HG03432 (cell line): ENCODE data around the gene MMAB.

Source experiments
- ATAC-seq: cut with Tn5 transposase; IDR thresholded peaks from one replicate; pipeline ENCODE4 v1.9.1; 2021; ENCODE audit warnings: mild to moderate bottlenecking, moderate library complexity; ENCODE audit not compliant: unreplicated experiment

The MMAB gene

DNA sequence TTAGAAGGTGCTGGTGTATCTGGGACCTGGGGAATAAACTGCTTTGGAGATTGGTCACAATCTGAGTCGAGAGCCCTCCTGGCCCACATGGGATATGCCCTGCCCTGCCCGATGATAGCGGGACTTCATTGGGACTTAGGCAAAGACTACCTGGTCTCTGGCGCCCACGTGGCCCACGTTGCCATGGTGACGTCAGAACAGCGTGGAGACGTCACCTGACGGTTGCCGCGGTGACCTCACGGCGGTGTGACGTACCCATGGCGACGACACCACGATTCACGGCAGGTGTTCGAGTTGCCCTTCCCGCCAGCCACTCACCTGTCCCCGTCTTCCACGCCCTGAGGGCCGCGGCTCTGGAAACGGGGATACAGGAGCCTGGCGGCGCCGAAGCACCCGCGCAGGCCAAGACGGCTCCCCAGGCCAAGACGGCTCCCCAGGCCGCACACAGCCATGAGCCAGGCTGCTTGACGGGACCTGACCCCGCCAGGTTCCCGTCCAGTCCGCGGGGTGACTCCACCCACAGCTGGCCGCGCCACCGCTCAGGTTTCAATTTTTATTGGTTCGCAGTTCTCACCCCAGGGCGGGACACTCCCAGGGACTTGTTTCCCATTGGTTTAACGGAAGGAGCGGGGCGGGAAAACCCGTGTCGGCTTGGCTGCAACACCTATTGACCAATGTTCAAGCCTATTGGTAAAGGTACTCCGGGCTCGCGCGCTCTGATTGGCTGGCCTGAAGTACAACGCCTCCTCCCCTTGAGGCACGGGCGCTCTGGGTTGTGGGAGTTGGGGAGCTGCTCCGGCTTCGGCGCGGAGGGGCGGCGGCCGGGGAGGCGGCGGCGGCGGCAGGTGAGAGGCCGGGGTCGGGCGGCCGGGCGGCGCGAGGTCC is at the start of gene MMAB, which contains the start of gene MVK:
Gene MMAB, minus strand, starts transcription at position 476 of the 885 bp plus-strand sequence. Its CDS starts 24 bp downstream, at position 452.
Gene MVK, plus strand, starts transcription at position 766 of the 885 bp plus-strand sequence. CDS start 1,029 bp downstream, outside the sequence.
- ATAC-seq, result peak; percentile 93

DNA sequence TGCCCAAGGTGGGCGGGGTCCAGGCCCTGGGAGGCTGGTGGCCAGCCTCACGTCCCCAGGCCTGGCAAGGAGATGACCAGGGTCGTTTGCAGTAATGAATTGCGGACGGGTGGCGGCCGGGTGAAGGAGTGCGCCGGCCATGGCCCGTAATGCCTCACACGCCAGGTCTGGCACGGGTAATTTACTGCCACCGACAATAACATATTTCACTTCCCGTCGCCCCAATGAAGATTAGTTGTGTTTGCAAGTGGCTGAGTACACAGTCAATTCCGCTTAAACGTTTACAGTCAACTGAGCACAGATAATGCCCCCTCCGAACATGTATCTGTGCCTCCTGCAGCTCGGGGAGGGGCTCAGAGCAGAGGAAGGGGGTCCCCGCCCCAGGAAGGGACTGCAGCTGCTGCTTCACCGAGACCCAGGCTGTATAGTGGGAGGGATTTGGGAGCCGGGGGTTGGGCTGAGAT is 48.6 kb upstream of the MMAB start:
- ATAC-seq, result no peak

- no peak for ATAC-seq
These were observed 47.9 kb upstream of the MMAB start for GRCh38 chr12:109621211-109621694.

DNA sequence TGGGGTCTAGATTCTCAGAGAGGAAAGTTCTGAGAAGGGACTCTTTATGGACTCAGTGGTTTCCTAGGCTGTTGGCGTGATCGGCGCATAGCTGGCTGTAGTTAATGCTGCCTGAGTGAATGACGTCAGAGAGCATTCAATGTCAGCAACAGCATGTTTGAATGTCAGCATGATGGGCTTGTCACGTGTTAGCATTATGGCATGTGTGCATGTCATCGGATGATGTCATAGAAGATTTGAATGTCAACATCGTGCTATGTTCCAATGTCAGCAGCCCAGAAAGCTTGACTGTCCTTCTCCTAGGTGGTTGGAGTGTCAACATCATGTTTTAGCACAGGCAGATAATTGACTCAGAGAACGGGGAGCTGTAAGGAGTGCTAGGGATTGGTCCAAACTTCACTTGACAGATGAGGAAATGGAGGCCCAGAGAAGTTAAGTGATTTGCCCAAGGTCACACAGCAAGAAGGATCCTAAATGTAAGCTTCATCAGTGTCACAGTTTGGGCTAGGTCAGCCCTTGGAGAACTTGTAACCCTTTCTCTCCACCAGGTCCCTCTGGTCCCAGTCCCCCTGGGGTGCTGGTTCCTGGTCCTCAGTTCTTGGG is 45.8 kb upstream of the MMAB start:
- no peak for ATAC-seq

DNA sequence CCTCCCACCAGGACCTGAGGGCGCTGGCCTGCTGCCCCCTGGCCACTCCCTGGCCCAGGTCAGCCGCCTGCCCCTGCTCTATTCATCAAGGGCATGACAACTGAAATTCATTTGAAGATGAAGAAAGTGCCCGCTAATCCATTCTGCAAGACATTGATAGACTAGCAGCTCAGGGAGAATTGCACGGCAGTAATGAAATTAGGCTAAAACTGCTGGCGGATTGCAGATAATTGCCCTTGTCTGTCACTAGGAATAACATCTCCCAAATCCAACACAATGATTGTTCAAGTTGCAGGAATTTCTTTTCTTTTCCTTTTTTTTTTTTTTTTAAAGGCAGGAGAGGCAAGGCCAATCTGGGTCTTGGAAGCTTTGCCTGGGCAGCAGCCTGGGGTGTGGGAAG is 44.8 kb upstream of the MMAB start:
- no peak for ATAC-seq

DNA sequence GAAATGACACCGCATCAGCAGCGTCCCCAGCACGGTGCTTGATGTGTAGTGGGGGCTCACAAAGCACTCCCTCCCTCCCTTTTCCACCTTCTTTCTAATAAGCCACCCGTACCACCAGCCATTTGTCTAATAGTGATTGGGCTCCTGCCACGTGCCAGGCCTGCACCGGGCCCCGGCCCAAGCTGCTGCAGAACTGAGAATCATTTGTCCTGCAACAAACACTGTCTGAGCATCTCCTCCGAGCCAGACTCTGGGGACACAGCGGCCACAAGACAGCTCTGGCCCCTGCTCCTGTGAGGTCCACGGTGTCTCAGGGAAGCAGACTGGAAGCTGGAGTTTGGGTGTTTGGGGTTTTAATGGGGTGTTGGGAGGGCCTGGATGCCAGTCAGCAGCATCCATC is 44.2 kb upstream of the MMAB start:
- ATAC-seq, result no peak

DNA sequence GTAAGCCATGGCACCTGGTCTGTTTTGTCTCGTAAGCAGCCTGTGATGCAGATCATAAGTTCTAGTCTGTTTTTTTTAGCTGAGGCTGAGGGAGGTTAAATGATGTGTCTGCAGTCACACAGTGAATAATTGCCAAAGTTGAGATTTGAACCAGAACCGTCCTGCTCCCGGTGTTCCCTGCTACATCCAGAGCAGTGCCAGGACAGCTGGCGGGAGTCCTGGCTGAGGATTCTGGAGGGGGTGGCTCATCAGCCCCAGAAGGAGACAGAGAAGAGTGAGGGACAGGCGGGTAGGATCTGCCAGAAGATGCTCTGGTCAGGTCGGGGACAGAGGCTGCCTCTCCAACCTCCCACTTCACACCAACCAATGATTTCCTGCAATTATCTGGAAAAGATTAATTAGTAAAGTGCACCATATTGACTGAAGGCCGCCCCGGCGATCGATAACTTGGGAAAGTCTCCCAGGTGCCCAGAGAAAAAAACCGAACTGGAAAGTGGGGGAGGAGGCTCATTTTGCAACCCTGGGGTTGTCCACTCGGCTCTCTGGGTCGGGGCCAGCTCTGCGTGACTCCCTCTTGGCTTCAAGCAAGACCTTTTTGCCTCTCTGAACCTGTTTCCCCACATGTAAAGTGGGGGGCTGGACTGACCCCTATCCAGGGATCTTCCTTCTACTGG is 42.4 kb upstream of the MMAB start:
- ATAC-seq, result no peak

DNA sequence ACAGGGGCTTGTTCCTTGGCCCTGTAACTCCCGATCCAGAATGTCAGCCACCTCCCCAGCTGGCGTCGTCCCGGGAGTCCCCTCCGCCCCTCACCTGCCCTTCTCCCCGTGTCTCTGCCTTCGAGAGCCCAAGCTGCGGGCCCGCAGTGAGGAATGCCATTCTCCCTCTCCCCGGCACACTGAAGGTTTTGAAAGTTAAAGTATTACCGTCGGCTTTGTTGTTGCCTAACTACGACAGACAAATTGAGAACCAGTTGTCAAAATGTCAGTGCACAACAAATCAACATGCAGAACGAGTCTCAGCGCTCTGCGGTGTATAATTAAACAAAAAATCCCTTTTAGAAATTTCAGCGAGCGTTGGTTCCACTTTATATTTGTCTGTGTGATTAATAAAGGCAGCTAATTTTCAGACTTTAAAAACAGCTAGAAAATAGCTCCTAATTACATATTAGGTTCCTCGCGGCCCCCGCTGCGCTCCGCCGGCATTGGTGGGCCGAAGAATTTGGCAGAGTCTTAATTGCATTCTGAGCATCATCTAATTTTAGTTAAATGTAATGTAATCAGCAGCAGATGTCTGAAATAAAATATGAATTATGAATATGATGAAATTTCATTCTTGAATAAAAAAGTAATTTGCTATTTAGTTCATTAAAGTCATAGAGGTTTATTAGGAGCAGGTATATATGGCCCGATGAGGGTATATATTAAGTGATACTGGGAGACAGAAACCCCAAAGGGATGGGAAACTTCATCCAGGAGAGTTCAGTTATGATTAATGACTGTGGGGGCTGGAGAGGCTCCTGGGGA is 40.5 kb upstream of the MMAB start:
- no peak for ATAC-seq

DNA sequence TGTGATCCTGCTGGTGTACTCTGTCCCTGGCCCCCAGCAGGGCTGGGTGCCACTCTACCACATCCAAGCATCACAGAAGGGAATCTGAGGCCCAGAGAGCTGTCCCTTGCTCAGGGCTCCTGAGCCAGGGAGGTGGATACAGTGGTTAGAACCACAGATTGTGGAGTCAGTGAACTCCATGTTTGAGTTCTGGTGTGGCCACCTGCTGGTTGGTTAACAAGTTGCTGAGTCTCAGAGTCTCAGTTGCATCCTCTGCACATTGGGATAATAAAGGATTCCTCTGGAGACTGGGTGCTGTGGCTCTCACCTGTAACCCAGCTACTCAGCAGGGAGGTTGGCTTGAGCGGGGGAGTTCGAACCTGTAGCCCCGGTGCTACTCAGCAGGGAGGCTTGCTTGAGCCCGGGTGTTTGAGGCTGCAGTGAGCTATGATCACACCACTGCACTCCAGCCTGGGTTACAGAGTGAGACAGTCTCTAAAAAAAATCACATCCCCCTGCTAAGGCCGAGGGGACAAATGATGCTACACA is 39.7 kb upstream of the MMAB start:
- ATAC-seq, result no peak

DNA sequence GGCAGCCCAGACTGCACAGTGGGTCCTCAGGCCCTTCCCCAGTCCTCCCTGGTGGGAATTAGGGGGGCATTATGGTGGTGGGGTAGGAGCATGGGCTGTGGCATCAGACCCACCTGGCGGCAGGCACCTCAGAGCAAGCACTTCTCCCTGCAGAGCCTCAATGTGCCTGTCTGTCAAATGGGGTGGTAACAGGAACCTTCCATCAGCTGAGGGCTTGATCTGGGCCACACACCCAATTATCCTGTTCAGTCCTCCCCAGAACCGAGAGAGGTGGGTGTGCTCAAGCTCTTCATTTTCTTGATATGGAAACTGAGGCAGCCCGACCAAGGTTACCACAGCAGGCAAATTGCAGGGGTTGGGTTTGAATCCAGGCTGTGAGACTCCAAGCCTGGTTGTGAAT is 38.7 kb upstream of the MMAB start:
- no peak for ATAC-seq

GRCh38 chr12:109611223-109611622 is 37.9 kb upstream of the MMAB start:
- no peak for ATAC-seq

DNA sequence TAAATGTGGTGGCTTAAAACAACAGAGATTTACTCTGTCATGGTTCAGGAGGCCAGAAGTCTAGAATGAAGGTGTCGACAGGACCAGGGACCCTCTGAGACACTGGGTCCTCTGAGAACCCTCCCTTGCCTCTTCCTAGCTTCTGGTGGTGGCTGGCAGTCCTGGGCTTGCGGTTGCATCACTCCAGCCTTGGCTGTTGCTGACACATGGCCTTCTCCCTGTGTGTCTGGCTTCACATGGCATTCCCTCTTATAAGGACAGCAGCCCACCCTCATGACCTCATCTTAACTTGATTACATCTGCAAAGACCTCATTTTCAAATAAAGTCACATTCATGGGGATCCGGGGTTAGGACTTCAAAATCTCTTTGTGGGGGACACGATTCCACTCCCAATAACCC is 37.2 kb upstream of the MMAB start:
- no peak for ATAC-seq

GRCh38 chr12:109609342-109609741 is 36.0 kb upstream of the MMAB start:
- no peak for ATAC-seq

DNA sequence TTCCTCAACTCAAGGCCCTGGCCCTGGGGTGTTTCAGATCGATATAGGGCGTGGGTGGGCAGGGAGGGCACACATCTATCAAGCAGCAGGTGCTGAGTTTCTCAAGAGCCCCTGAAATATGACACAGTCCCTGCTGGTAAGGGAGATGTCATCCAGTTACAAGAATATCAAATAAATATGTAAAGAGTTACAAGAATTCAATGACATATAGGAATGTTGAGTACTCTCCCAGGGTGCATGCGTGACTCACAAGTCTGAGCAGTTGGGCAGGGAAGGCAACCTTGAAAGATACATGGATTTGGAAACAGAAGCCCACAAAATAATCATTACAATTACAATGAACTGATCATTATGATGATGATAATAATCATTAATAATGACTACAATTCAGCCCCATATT is 35.5 kb upstream of the MMAB start:
- no peak for ATAC-seq

DNA sequence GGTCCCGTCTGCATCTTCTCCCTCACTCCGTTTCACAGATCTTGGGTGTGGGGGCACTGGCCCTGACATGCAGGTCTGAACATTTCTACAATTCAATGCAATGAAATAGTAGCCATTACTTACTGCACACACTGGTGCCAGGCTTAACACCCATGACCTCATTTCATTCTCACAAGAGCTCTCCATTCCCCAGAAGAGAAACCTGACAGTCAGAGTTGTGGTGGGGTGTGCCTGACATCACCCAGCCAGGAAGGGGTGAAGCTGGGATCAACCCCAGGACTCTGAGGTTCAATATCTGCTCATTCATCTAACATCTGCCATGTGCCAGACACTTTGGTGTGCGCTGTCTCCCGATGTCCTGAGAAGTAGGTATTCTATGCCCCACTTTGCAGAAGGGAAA is 35.0 kb upstream of the MMAB start:
- ATAC-seq, result no peak

- no peak for ATAC-seq
These were observed 34.3 kb upstream of the MMAB start for GRCh38 chr12:109607618-109608017.

DNA sequence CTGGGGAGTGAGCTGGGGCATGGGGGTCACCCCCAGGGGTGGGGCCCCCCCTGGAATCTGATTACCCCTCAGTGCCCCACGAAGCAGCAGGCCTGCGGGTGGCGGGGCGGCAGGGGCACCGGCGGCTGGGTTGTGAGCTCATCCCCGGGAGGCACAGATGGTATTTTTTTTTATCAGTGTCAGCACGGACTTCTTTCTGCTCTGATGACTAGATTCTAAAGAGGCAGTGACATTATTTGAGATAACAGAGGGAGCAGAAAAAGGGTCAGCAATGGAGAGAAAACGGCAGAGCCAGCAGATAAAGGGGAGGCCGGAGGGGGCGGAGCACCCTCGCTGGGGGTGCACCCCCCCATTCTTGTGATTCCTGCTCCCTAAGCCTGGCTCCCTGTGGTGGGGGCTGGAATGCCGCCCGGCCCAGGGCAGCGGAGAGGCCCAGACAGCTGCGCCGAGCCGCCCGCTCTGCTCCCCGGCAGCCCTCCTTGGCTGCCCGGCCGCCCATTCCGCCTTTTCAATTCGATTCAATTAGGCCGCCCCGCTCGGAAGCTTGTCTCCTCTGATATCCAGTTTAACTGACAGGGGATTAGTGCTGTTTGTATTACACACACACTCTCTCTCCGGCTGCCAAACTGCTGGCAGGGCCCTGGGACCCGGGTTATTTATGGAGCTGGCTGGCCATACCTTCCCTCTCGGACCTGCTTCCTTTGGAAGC is 33.2 kb upstream of the MMAB start:
- ATAC-seq, result no peak

DNA sequence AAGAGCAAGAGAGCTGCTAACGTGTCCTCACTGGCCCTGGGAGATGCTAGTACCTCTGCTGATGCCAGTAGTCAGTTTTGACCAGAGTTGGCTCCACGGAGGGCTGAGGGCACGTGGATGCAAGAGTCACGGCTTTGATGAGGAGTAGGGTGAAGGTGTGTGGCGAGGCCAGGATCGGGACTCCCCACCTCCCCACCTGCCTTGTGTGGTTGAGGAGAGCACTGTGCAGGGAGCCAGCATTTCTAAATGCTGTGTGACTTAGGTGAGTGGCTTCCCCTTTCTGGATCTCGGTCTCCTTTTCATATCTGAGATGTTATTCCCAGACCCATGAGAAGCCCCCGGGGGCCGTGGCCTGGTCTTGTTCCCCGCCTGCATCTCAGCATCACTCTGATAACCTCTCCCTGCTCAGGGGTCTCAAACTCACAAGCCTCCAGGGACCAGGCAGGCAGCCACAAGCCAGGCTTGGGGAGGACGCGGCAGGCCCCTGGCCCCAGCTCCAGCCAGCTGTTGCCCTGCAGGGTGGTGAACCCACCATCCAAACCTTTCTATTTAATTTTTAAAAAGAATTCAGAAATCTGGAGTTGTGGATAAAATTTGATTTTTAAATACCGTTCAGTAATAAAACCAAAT is 32.4 kb upstream of the MMAB start:
- no peak for ATAC-seq

DNA sequence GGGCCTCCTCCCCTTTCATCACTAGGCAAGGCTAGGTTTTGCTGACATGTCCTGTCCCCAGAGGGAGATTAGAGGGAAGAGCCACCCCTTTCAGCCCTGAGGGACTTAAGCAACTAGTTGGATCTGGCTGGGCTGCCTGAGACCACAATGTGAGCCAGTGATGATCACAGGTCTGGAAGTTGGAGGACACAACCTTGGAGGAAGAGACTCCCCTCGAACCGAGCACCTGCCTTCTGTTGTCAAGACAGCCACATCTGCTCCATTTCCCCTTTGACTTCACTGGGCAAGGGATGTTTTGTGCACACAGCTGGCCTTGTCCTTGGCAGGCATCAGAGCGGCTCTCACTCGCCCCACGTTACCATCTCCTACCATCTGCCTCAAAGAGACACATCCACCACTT is 31.7 kb upstream of the MMAB start:
- no peak for ATAC-seq
